Testis (tissue), 3 donors: ENCODE measurements around the gene CEBPG. TPM values are rescaled to one million over a fixed set of nuclear protein-coding genes. Genes with fewer than 3 reads are reported as not detected.

Experiments used
- DNase-seq: peaks from one replicate; pipeline ENCODE4 v3.0.0-alpha.2; 2019
- H3K27ac ChIP-seq, 2 donors: fragments of 200-600 bp; sonication (generic); one replicate each; pipeline ENCODE4 v1.5.1; 2019
- H3K27me3 ChIP-seq: fragments of 200-600 bp; sonication (generic); one replicate; pipeline ENCODE4 v1.5.1; 2019
- H3K36me3 ChIP-seq: fragments of 200-600 bp; sonication (generic); one replicate; pipeline ENCODE4 v1.5.1; 2017; ENCODE audit warnings: low read depth; ENCODE audit errors: missing control alignments
- H3K4me1 ChIP-seq: fragments of 200-600 bp; sonication (generic); one replicate; pipeline ENCODE4 v1.5.1; 2019
- H3K4me3 ChIP-seq, 2 donors: fragments of 200-600 bp; sonication (generic); one replicate each; pipeline ENCODE4 v1.5.1; 2017 to 2019
- H3K9me3 ChIP-seq: fragments of 200-600 bp; sonication (generic); one replicate; pipeline ENCODE4 v1.5.1; 2017
- CTCF ChIP-seq, 3 experiments: fragments of 450-650 bp in 2 of 3; fragments of 200-600 bp in 1 of 3; sonication (generic) in 1 of 3; IDR thresholded peaks; one replicate each; pipeline ENCODE4 v1.5.1; 2016 to 2019; ENCODE audit warnings: antibody characterized with exemption in 3 of 3, mild to moderate bottlenecking in 2 of 3, moderate library complexity in 1 of 3
- POLR2A ChIP-seq: fragments of 450-650 bp; IDR thresholded peaks from one replicate; pipeline ENCODE4 v1.6.1; 2017; ENCODE audit warnings: antibody characterized with exemption, mild to moderate bottlenecking, moderate library complexity
- WGBS, 2 donors: methylation state at CpG; one replicate each; pipeline ENCODE4 v1.1.5; 2018; 5-methylcytosine and 5-hydroxymethylcytosine counted together
- intact Hi-C: fragments of 100-400 bp; cut with DNase I; formaldehyde crosslinking; loops from one replicate; pipeline ENCODE4 v1.15.1; 2023; ENCODE audit warnings: low total_unique reads
- polyA plus RNA-seq: library from polyadenylated mRNA; stranded (reverse); fragments of 350-450 nt; fragmentation: Illumina TruSeq; extraction: RNeasy Lipid Tissue Mini Kit (QIAGEN cat#74804); gene quantifications from one replicate; pipeline ENCODE4 v1.2.3, GENCODE V29; 2014; ENCODE audit warnings: low read depth, low replicate concordance; ENCODE audit not compliant: insufficient read depth
- total RNA-seq, 2 donors: library from RNA; depleted of rRNA; stranded (reverse); fragments of >200 nt; gene quantifications; one replicate each; pipeline ENCODE4 v1.2.3, GENCODE V29; 2016

CEBPG gene
- total and polyA plus RNA-seq, 3 donors from 2014 or later: 20.8 to 24.3 (median 20.9) TPM

GRCh38 chr19:33413868-33414666, 40.6 kb downstream of the CEBPG start:
- Histone ChIP-seq H3K4me3 (no peak overlapping the region), H3K4me1 (no peaks in the 10 kb centered on the region), H3K27ac (no peak overlapping the region), H3K36me3 (no peaks in the 10 kb centered on the region), H3K27me3 (no peaks in the 10 kb centered on the region), H3K9me3 (no peaks in the 10 kb centered on the region)
- no peak for TF ChIP-seq CTCF (IDR thresholded peaks at IDR 0.05)
- TF ChIP-seq POLR2A: no peak
- 87 to 100% methylated on average over 4 to 25 of the region's 25 CpGs for WGBS, 2 donors
- no peak for DNase-seq
- intact Hi-C loops: no loop called here

- no peak for TF ChIP-seq POLR2A
- no peak for TF ChIP-seq CTCF (IDR thresholded peaks at IDR 0.05)
- DNase-seq: no peak
- no peak overlapping the region for H3K4me3 ChIP-seq
- H3K4me1 ChIP-seq: no peaks in the 10 kb centered on the region
- no peaks in the 10 kb centered on the region for H3K27me3 ChIP-seq
- intact Hi-C loops: no loop called here
- H3K27ac ChIP-seq: no peak overlapping the region
- H3K36me3 ChIP-seq: no peaks in the 10 kb centered on the region
- no peaks in the 10 kb centered on the region for H3K9me3 ChIP-seq
- WGBS, 2 donors: 88 to 90% methylated on average over 28 to 32 of the region's 32 CpGs
Measured at GRCh38 chr19:33414667-33415605, 41.4 kb downstream of the CEBPG start.

GRCh38 chr19:33416307-33417215, 43.1 kb downstream of the CEBPG start:
- Histone ChIP-seq H3K4me3 (no peak overlapping the region), H3K27ac (no peak overlapping the region), H3K9me3 (no peaks in the 10 kb centered on the region), H3K27me3 (no peaks in the 10 kb centered on the region), H3K36me3 (no peaks in the 10 kb centered on the region), H3K4me1 (no peaks in the 10 kb centered on the region)
- TF ChIP-seq CTCF (IDR thresholded peaks at IDR 0.05): peak in 2 of 3 experiments; percentile 34 to 45
- TF ChIP-seq POLR2A: no peak
- intact Hi-C loops: no loop called here
- WGBS, 2 donors: 56 to 72% methylated on average over 11 to 27 of the region's 27 CpGs
- peak; percentile 77 for DNase-seq

- WGBS, 2 donors: 94 to 95% methylated on average over 3 to 14 of the region's 14 CpGs
- DNase-seq: no peak
- H3K9me3 ChIP-seq: no peaks in the 10 kb centered on the region
- H3K4me1 ChIP-seq: no peaks in the 10 kb centered on the region
- H3K27ac ChIP-seq: no peak overlapping the region
- no peaks in the 10 kb centered on the region for H3K27me3 ChIP-seq
- H3K4me3 ChIP-seq: no peak overlapping the region
- TF ChIP-seq CTCF (IDR thresholded peaks at IDR 0.05) (no peak), POLR2A (no peak)
- intact Hi-C loops: no loop called here
- no peaks in the 10 kb centered on the region for H3K36me3 ChIP-seq
Measured at GRCh38 chr19:33417751-33418150, 44.2 kb downstream of the CEBPG start.
